K562 (cell line): ENCODE measurements around the gene OR5T3.

Experiments used
- CEBPB ChIP-seq: fragments of 450-650 bp; IDR thresholded peaks from 2 replicates; pipeline ENCODE4 v1.6.1; 2016; ENCODE audit warnings: missing genetic modification characterization, missing compliant biosample characterization
- HDAC6 ChIP-seq: IDR thresholded peaks from 2 replicates; pipeline ENCODE4 v1.6.1; 2012; ENCODE audit warnings: low read depth, mild to moderate bottlenecking, control low read depth, inconsistent platforms, low read length, moderate library complexity
- POLR2A ChIP-seq: fragments of 450-650 bp; conservative IDR thresholded peaks from 2 replicates; pipeline ENCODE4 v1.6.1; 2016
- SNRNP70 ChIP-seq: fragments of 200-400 bp; formaldehyde crosslinking; optimal IDR thresholded peaks from 2 replicates; pipeline ENCODE3; 2017; ENCODE audit warnings: low read depth, low read length
- ZBTB17 ChIP-seq: fragments of 450-650 bp; formaldehyde crosslinking; IDR thresholded peaks from 2 replicates; pipeline ENCODE4 v1.4.0; 2020; ENCODE audit warnings: mild to moderate bottlenecking

DNA sequence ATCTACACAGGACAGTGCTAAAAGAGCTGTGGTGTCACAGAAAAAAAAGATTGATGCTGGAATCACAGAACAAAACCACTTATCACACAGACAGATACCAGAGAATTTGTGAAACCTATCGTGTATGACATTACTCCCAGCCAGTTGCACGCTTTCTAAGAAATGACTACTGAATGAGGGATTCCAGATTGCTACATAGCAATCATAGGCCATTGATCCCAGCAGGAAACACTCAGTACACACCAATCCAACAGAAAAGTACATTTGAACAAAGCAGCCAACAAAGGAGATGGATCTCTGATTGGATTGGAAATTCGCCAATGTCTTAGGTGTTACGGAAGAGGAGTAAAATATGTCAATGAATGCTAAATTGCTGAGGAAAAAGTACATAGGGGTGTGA is 44.8 kb downstream of the OR5T3 start:
- no peak for TF ChIP-seq ZBTB17 (CRISPR knock-in tag)
- no peak for TF ChIP-seq CEBPB (tag)
- TF ChIP-seq HDAC6, result no peak
- TF ChIP-seq SNRNP70, result no peak
- TF ChIP-seq POLR2A, result no peak
